ENCODE measurements around the gene NCOA1. TPM values are rescaled to one million over a fixed set of nuclear protein-coding genes. Genes with fewer than 3 reads are reported as not detected.

Gene NCOA1
- polyA plus RNA-seq, 1 of the 3 experiments (the other 2 are of a cell fraction), result 10.7 TPM

DNA sequence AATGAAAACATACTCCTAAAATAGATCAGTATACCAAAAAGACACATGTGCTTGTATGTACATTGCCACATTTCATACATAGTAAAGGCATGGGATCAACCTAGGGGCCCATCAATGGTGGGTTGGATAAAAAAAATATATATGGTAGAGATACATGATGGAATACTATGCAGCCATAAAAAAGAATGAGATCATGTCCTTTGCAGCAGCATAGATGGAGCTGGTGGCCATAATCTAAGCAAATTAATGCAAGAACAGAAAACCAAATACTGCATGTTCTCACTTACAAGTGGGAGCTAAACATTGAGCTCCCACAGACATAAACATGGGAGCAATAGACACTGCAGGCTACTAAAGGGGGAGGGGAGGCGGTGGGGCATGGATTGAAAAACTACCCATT is 18.6 kb upstream of the NCOA1 start:
- no peak for TF ChIP-seq SIN3A (IDR thresholded peaks at IDR 0.05; ENCODE audit: borderline replicate concordance, low read depth, low read length)
- TF ChIP-seq MAX (IDR thresholded peaks at IDR 0.05; ENCODE audit: low read depth), result no peak
- TF ChIP-seq, protein P1, sequence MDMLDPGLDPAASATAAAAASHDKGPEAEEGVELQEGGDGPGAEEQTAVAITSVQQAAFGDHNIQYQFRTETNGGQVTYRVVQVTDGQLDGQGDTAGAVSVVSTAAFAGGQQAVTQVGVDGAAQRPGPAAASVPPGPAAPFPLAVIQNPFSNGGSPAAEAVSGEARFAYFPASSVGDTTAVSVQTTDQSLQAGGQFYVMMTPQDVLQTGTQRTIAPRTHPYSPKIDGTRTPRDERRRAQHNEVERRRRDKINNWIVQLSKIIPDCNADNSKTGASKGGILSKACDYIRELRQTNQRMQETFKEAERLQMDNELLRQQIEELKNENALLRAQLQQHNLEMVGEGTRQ (IDR thresholded peaks at IDR 0.05; ENCODE audit: borderline replicate concordance, low read depth, low read length), result no peak
- TF ChIP-seq TAF1 (IDR thresholded peaks at IDR 0.05; ENCODE audit: borderline replicate concordance, low read depth, low read length), result no peak
- TF ChIP-seq ZBTB33 (IDR thresholded peaks at IDR 0.05; ENCODE audit: borderline replicate concordance, low read depth), result no peak
- TF ChIP-seq MXI1 (IDR thresholded peaks at IDR 0.05; ENCODE audit: low read depth, low read length), result no peak
- H3F3A ChIP-seq (replicated peaks; ENCODE audit: insufficient read depth), result no peaks in the 10 kb centered on the region
- H3K9me2 ChIP-seq, result no peaks in the 10 kb centered on the region
- no peak overlapping the region for H2AFZ ChIP-seq (ENCODE audit: low read depth)
- no peaks in the 10 kb centered on the region for H3K27me3 ChIP-seq (ENCODE audit: insufficient read depth)
- WGBS (ENCODE audit: low lambda C conversion rate), result 75% methylated on average over 1 of the region's 1 CpG
- H3K9ac ChIP-seq, result no peak overlapping the region
- H3K4me1 ChIP-seq (ENCODE audit: control insufficient read depth in 1 of 2, insufficient read depth in 2 of 2, low read depth in 1 of 2, low read length in 1 of 2), result no peaks in the 10 kb centered on the region
- no peaks in the 10 kb centered on the region for H3K36me3 ChIP-seq (replicated peaks in 1 of 2; ENCODE audit: control insufficient read depth in 1 of 2, insufficient read depth in 2 of 2, low read length in 1 of 2)
- H3K4me2 ChIP-seq, result no peak overlapping the region
- ChIA-PET POLR2A (no interaction called here), CTCF (interaction anchor here (1.1 kb wide), 1 partner anchor 355 kb away, joined by 3 read pairs; no protein-coding TSS in a partner anchor)
- no peak for DNase-seq
- no peaks in the 10 kb centered on the region for H4K20me1 ChIP-seq (ENCODE audit: insufficient read depth)
- H3K27ac ChIP-seq (ENCODE audit: low read depth in 2 of 2, low read length in 1 of 2), result no peak overlapping the region
- no peak overlapping the region for H3K4me3 ChIP-seq (ENCODE audit: low read depth in 2 of 2, low read length in 1 of 2)
- H3K79me2 ChIP-seq (ENCODE audit: insufficient read depth), result no peaks in the 10 kb centered on the region
- H3K9me3 ChIP-seq, result no peaks in the 10 kb centered on the region

GRCh38 chr2:24473626-24474025 is 17.4 kb upstream of the NCOA1 start:
- CTCF ChIA-PET, result no interaction called here
- no peaks in the 10 kb centered on the region; the same call in 1 of the 2 replicates for H3K9me3 ChIP-seq
- DNase-seq, result no peak

More at GRCh38 chr2:24473626-24474025, 17.4 kb upstream of the NCOA1 start:
- no peaks in the 10 kb centered on the region for H3F3A ChIP-seq (replicated peaks; ENCODE audit: insufficient read depth)
- no peak for TF ChIP-seq CHD2 (IDR thresholded peaks at IDR 0.05; ENCODE audit: low read length, partially characterized antibody)
- TF ChIP-seq SIN3A (IDR thresholded peaks at IDR 0.05; ENCODE audit: borderline replicate concordance, low read depth, low read length), result no peak
- TF ChIP-seq NRF1 (IDR thresholded peaks at IDR 0.05; ENCODE audit: low read depth, low read length), result no peak
- TF ChIP-seq, protein P2, sequence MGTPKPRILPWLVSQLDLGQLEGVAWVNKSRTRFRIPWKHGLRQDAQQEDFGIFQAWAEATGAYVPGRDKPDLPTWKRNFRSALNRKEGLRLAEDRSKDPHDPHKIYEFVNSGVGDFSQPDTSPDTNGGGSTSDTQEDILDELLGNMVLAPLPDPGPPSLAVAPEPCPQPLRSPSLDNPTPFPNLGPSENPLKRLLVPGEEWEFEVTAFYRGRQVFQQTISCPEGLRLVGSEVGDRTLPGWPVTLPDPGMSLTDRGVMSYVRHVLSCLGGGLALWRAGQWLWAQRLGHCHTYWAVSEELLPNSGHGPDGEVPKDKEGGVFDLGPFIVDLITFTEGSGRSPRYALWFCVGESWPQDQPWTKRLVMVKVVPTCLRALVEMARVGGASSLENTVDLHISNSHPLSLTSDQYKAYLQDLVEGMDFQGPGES (IDR thresholded peaks at IDR 0.05; ENCODE audit: low read depth, low read length), result no peak
- TF ChIP-seq RXRA (IDR thresholded peaks at IDR 0.05; ENCODE audit: borderline replicate concordance, low read depth), result no peak
- TF ChIP-seq ELF1 (IDR thresholded peaks at IDR 0.05), result no peak
- no peak for TF ChIP-seq JUND (IDR thresholded peaks at IDR 0.05)
- no peak for TF ChIP-seq NFIC (IDR thresholded peaks at IDR 0.05; ENCODE audit: borderline replicate concordance)
- H4K20me1 ChIP-seq (ENCODE audit: insufficient read depth), result no peaks in the 10 kb centered on the region
- H3K4me3 ChIP-seq (ENCODE audit: low read depth in 2 of 2, low read length in 1 of 2), result no peak overlapping the region
- H3K27me3 ChIP-seq (ENCODE audit: insufficient read depth), result no peaks in the 10 kb centered on the region
- no peak overlapping the region for H3K9ac ChIP-seq
- H3K36me3 ChIP-seq (replicated peaks in 1 of 2; ENCODE audit: control insufficient read depth in 1 of 2, insufficient read depth in 2 of 2, low read length in 1 of 2), result no peaks in the 10 kb centered on the region
- H3K4me1 ChIP-seq (ENCODE audit: control insufficient read depth in 1 of 2, insufficient read depth in 2 of 2, low read depth in 1 of 2, low read length in 1 of 2), result no peaks in the 10 kb centered on the region
- H3K27ac ChIP-seq (ENCODE audit: low read depth in 2 of 2, low read length in 1 of 2), result no peak overlapping the region
- no peak overlapping the region for H3K4me2 ChIP-seq
- H3K9me2 ChIP-seq, result no peaks in the 10 kb centered on the region
- H3K79me2 ChIP-seq (ENCODE audit: insufficient read depth), result no peaks in the 10 kb centered on the region
- POLR2A ChIA-PET, result no interaction called here
- H2AFZ ChIP-seq (ENCODE audit: low read depth), result no peak overlapping the region
